HL-60 (cell line): ENCODE measurements around the gene CAB39L.

ENCODE experiments used
- DNase-seq, 2 experiments: peaks; one replicate each; pipeline ENCODE4 v3.0.0-alpha.2; 2010 to 2020; ENCODE audit warnings: low read depth in 1 of 2, low spot score in 1 of 2
- H3K27ac ChIP-seq: fragments of 250-450 bp; sonication (Bioruptor Pico); replicated peaks from 2 replicates; pipeline ENCODE4 v1.5.1; 2020; ENCODE audit warnings: mild to moderate bottlenecking, moderate library complexity
- H3K27me3 ChIP-seq: fragments of 250-450 bp; sonication (Bioruptor Pico); 2 replicates; pipeline ENCODE4 v1.5.1; 2021; ENCODE audit warnings: mild to moderate bottlenecking, moderate library complexity; ENCODE audit not compliant: insufficient read depth, poor library complexity, severe bottlenecking
- H3K4me3 ChIP-seq: replicated peaks from 2 replicates; pipeline ENCODE4 v1.5.1; 2011; ENCODE audit warnings: mild to moderate bottlenecking, control low read depth, low read length; ENCODE audit not compliant: insufficient read depth
- GABPA ChIP-seq: IDR thresholded peaks from 2 replicates; pipeline ENCODE4 v1.6.1; 2012; ENCODE audit warnings: low read depth
- POLR2AphosphoS5 ChIP-seq: IDR thresholded peaks from 2 replicates; pipeline ENCODE4 v1.6.1; 2012; ENCODE audit warnings: low read depth
- SPI1 ChIP-seq: IDR thresholded peaks from 2 replicates; pipeline ENCODE4 v1.6.1; 2012; ENCODE audit warnings: low read depth, mild to moderate bottlenecking, borderline replicate concordance
- TF ChIP-seq, protein P1 (sequence below): IDR thresholded peaks from one replicate; pipeline ENCODE4 v1.5.1; 2011; ENCODE audit warnings: low read length, control low read depth, inconsistent platforms; ENCODE audit not compliant: insufficient read depth
- TF ChIP-seq, protein P2 (sequence below): IDR thresholded peaks from 2 replicates; pipeline ENCODE4 v1.6.1; 2012; ENCODE audit warnings: low read depth; ENCODE audit not compliant: insufficient replicate concordance

CAB39L gene

DNA sequence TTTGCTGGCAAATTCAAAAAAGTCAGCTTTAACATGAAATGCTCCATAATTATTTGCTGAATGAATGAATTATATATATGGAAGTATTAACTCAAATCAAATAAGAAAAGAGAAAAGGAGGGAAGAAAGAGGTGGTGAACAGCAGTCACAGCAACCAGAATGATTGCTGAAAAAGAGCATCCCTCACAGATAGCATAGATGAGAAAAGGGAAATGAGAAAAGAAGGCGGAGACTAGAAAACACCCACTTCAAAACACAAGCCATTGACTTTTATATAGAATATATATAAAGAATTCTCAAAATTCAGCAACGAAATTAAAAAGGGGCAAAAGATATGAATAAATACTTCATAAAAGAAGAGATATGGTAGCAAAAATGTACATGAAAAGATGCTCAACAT lies 75.2 kb downstream of the CAB39L start:
- no peak overlapping the region for H3K27ac ChIP-seq
- H3K27me3 ChIP-seq, result no peaks in the 10 kb centered on the region
- no peak overlapping the region for H3K4me3 ChIP-seq
- no peak for TF ChIP-seq SPI1
- TF ChIP-seq, protein P1, sequence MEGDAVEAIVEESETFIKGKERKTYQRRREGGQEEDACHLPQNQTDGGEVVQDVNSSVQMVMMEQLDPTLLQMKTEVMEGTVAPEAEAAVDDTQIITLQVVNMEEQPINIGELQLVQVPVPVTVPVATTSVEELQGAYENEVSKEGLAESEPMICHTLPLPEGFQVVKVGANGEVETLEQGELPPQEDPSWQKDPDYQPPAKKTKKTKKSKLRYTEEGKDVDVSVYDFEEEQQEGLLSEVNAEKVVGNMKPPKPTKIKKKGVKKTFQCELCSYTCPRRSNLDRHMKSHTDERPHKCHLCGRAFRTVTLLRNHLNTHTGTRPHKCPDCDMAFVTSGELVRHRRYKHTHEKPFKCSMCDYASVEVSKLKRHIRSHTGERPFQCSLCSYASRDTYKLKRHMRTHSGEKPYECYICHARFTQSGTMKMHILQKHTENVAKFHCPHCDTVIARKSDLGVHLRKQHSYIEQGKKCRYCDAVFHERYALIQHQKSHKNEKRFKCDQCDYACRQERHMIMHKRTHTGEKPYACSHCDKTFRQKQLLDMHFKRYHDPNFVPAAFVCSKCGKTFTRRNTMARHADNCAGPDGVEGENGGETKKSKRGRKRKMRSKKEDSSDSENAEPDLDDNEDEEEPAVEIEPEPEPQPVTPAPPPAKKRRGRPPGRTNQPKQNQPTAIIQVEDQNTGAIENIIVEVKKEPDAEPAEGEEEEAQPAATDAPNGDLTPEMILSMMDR, result no peak
- TF ChIP-seq POLR2AphosphoS5, result no peak
- no peak for TF ChIP-seq GABPA
- TF ChIP-seq, protein P2, sequence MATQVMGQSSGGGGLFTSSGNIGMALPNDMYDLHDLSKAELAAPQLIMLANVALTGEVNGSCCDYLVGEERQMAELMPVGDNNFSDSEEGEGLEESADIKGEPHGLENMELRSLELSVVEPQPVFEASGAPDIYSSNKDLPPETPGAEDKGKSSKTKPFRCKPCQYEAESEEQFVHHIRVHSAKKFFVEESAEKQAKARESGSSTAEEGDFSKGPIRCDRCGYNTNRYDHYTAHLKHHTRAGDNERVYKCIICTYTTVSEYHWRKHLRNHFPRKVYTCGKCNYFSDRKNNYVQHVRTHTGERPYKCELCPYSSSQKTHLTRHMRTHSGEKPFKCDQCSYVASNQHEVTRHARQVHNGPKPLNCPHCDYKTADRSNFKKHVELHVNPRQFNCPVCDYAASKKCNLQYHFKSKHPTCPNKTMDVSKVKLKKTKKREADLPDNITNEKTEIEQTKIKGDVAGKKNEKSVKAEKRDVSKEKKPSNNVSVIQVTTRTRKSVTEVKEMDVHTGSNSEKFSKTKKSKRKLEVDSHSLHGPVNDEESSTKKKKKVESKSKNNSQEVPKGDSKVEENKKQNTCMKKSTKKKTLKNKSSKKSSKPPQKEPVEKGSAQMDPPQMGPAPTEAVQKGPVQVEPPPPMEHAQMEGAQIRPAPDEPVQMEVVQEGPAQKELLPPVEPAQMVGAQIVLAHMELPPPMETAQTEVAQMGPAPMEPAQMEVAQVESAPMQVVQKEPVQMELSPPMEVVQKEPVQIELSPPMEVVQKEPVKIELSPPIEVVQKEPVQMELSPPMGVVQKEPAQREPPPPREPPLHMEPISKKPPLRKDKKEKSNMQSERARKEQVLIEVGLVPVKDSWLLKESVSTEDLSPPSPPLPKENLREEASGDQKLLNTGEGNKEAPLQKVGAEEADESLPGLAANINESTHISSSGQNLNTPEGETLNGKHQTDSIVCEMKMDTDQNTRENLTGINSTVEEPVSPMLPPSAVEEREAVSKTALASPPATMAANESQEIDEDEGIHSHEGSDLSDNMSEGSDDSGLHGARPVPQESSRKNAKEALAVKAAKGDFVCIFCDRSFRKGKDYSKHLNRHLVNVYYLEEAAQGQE, result no peak
- no peak for DNase-seq

DNA sequence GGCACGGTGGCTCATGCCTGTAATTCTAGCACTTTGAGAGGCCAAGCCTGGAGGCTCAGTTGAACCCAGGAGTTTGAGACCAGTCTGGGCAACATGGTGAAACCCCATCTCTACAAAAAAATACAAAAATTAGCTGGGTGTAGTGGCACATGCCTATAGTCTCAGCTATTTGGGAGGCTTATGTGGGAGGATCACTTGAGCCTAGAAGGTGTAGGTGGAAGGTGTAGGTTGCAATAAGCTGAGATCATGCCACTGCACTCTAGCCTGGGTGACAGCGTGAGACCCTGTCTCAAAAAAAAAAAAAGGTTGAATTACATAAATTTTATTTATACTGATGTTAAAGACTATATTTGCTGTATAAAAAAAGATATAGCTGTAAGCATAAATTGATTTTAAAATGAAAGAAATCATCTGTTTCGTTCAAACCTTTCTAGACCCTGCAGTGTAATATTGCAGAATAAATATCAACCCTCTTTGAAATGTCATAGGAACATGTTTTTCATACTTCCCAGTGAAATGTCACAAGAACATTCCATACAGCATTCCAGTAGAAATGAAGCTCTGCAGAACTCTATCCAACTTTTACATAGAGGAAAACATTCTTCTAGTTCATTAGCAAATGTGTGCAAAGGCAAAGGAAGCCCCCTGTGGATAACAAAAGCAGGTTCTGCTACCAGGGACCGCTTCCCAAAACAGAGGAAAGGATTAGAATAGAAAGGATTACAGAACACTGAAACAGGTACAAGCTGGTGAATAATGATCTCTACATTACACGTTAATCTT lies 76.0 kb downstream of the CAB39L start:
- Histone ChIP-seq H3K4me3 (no peak overlapping the region), H3K27me3 (no peaks in the 10 kb centered on the region), H3K27ac (no peak overlapping the region)
- no peak for DNase-seq
- TF ChIP-seq GABPA, result no peak
- TF ChIP-seq, protein P2, result no peak
- no peak for TF ChIP-seq POLR2AphosphoS5
- TF ChIP-seq, protein P1, result no peak
- TF ChIP-seq SPI1, result no peak

DNA sequence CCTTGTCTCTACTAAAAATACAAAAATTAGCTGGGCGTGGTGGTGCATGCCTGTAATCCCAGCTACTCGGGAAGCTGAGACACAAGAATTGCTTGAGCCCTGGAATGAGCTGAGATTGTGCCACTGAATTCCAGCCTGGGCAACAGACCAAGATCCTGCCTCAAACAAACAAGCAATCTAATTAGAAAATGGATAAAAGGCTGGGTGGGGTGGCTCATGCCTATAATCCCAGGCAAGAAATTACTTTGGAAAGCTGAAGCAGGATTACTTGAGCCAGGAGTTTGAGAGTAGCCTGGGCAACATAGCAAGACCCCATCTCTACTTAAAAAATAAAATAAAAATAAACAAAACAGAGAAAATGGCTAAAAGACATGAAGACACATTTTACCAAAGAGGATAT lies 77.0 kb downstream of the CAB39L start:
- H3K4me3 ChIP-seq, result no peak overlapping the region
- no peak overlapping the region for H3K27ac ChIP-seq
- H3K27me3 ChIP-seq, result no peaks in the 10 kb centered on the region
- no peak for DNase-seq
- TF ChIP-seq, protein P1, result no peak
- TF ChIP-seq GABPA (no peak), SPI1 (no peak), POLR2AphosphoS5 (no peak)
- TF ChIP-seq, protein P2, result no peak
